COR-L47 (cell line): Measurements from ENCODE around the gene PGA5.
A peak's percentile ranks its signal among the peaks of the same experiment; 100 is the strongest.
"Not testable (repeated sequence)": the region's sequence is repeated elsewhere in the genome, so short reads cannot be mapped to it uniquely, and the experiment has no call there.

Experiments
- DNase-seq: peaks from one replicate; lab custom pipeline; 2025; lab: John Stamatoyannopoulos, UW

The PGA5 gene

GRCh38 chr11:61240875-61241274 lies at the start of gene PGA5:
Gene PGA5, plus strand, starts transcription at chr11:61241175. Its CDS starts 52 bp downstream, at chr11:61241227.
- not testable (repeated sequence) for DNase-seq

DNA sequence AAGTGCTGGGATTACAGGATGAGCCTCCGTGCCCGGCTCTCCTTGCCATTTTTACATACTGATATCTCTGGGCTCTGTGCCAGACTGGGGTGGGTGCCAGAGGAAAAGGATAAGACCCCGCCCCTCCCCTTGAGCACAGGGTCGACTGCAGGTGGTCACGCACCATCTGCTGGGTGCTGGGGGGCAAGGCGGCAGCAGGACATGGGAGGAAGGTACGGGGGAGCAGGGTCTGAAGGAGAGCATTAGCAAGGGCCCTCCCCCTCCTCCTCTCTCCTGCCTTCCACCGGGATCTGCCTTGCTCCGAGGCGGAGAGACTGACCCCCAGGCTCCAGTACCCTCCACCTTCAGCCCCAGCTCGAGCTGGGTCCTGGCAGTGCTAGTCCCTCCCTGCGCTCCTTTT lies 47.4 kb upstream of the PGA5 start:
- peak; percentile 16 for DNase-seq

DNA sequence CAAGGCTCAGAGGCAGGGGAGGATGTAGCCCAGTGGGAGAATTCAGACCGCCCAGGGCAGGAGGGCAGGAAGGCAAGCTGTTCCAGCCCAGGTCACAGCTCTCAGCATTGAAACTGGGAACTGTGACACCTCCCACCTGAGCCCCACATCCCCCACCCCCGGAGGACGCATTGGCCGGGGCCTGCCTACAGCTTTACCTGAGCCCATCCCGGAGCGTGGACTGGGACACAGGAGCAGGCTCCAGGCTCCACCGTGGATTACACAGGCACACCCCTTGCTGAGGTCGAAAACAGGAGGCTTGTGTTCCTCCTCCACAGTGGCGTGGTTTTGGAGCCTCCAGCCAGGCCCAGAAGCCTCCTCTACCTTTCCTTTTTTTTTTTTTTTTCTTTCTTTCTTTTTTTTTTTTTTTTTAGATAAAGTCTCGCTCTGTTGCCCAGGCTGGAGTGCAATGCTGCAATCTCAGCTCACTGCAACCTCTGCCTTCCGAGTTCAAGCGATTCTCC lies 46.8 kb upstream of the PGA5 start:
- DNase-seq, result no peak

DNA sequence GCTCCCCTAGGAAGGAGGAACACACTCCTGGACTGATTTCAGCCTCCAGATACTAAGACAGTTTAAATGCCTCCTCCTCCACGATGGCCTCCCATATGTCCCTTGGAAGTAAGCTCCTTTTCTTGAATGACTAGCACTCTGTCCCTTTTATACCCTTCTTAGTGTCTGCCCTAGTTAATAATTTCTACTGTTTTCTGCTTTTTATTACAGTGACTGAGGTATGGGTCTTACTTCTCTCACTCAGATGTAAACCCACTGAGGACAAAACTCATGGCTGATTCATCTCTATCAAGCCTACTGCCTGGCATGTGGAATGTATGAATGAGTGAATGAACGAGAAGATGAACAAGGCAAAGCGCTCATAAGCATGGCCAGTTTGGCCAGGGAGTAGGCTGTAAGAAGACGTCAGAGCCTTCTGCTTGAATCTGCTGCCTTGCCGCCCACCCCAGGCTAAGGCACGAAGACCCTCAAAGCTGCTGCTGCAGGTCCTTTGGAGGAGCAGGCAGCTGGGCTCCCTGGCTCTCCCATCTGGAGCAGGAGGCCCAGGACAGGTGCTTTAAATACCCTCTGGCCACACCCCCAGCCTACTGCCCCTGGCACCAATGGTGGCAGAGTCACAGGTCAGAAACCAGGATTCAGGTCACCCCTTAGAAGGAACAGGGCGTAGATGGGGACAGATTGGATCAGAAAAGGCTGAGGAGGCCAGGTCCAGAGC lies 45.8 kb upstream of the PGA5 start:
- no peak for DNase-seq

DNA sequence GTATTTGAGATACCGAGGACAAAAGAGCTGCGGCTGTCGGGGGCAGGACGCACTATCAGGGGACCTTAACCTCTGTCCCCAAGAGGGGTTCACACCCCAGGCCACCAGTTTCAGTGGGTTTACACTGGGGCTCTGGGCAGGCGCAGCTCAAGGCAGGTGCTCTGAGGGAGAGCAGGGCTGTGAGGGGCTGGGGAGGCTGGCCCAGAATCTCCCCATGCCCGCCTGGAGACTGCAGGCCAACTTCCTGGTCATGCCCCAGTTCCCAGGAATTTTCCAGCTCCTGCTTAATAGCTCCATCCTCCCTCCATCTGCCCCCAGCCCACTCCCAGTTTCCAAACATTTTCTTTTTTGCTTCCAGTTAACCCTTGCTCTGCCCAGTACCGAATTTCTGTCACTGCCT lies 45.3 kb upstream of the PGA5 start:
- DNase-seq, result no peak

DNA sequence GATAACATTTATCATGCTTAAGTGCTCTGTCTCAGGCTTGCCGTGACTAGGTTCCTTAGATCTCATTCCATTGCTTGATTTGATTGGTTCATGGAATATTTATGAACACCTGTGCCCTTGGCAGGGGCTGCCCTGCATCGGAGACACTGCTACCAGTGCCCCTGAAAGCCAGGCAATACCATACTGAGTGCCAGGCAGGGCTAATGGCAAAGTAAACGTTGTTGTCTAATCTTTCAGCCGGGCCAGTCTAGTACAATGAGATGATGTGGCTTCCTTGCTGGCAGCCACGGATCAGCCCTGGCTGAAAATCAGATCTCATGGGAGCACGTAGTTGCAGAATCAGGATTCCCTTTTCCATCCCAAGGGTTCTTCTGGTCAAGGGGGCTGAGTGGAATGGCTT lies 42.6 kb upstream of the PGA5 start:
- no peak for DNase-seq

- DNase-seq, result no peak
Measured at GRCh38 chr11:61198948-61199523, 41.9 kb upstream of the PGA5 start.

DNA sequence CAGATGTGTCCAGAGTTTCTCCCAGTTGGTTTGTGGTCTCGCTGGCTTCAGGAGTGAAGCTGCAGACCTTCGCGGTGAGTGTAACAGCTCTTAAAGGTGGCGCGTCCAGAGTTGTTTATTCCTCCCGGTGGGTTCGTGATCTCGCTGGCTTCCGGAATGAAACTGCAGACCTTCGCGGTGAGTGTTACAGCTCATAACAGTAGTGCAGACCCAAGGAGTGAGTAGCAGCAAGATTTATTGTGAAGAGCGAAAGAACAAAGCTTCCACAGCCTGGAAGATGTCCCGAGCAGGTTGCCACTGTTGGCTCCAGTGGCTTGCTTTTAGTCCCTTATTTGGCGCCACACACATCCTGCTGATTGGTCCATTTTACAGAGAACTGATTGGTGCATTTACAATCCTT lies 39.5 kb upstream of the PGA5 start:
- DNase-seq, result no peak

DNA sequence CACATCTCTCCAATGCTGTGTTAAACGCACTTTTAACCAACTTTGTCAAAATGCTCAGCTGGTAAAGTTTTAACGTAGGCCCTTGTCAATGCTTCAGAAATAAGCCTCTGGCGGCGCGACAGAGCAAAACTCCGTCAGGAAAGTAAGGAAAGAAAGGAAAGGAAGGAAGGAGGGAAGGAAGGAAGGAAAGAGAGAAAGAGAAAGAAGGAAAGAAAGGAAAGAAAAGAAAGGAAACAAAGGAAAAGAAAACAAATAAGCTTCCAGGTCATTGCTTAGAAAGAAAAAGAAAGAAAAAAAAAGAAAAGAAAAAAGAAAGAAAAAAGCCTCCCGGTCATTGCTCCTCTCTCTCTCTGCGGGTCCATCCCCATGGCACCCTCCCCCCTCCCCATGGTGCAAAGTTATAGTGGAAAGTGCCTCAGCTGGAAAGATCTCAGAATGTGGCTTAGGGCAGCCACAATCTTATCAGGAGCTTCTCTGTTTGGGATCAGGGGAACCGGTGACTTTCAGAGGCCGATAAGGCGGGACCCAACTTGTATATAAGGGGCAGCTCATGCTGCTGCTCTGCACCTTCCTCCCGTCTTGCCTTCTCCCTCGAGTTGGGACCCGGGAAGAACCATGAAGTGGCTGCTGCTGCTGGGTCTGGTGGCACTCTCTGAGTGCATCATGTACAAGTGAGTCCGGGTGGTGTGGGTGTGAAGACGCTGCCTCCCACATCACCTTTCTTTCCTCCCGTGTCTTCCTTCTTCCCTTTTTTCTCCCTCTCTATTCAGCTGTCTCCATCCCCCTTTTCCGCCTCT lies 37.8 kb upstream of the PGA5 start, which contains the start of gene PGA3:
PGA3 (plus strand) TSS at position 566 of the 797 bp plus-strand sequence; CDS start at position 616, 50 bp downstream.
- DNase-seq, result not testable (repeated sequence)

- not testable (repeated sequence) for DNase-seq
Measured at GRCh38 chr11:61203873-61204272, 37.1 kb upstream of the PGA5 start.

- not testable (repeated sequence) for DNase-seq
Measured at GRCh38 chr11:61204502-61205059, 36.4 kb upstream of the PGA5 start.

- DNase-seq, result not testable (repeated sequence)
Measured at GRCh38 chr11:61207636-61208310, 33.2 kb upstream of the PGA5 start.

GRCh38 chr11:61210629-61211028 lies 30.3 kb upstream of the PGA5 start:
- DNase-seq, result not testable (repeated sequence)

DNA sequence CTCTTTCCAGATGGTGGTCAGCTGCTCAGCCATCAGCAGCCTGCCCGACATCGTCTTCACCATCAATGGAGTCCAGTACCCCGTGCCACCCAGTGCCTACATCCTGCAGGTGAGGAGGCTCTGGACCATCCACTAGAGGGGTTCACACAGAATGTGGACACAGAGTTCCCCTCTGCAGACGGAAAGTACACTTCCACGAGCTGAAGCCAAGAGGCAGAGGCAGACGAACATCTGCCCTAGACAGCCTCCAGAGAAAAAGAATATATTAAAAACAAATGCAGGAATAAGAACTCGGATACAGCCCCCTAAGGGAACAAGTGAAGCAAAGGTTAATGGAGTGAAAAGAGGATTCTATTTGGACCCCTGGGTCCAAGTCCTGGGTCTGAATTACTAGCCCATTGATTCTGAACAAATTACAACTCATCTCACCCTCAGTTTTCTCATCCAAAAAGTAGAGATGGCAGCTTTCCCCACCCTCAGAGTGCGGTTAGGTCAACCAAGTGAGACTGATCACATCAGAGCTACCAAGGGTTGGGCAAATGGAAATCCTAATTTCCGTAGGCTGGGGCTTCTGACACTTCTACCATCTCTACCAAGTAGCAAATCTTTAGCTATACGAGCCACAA lies 29.5 kb upstream of the PGA5 start:
- not testable (repeated sequence) for DNase-seq

GRCh38 chr11:61212202-61212601 lies 28.8 kb upstream of the PGA5 start:
- DNase-seq, result not testable (repeated sequence)

DNA sequence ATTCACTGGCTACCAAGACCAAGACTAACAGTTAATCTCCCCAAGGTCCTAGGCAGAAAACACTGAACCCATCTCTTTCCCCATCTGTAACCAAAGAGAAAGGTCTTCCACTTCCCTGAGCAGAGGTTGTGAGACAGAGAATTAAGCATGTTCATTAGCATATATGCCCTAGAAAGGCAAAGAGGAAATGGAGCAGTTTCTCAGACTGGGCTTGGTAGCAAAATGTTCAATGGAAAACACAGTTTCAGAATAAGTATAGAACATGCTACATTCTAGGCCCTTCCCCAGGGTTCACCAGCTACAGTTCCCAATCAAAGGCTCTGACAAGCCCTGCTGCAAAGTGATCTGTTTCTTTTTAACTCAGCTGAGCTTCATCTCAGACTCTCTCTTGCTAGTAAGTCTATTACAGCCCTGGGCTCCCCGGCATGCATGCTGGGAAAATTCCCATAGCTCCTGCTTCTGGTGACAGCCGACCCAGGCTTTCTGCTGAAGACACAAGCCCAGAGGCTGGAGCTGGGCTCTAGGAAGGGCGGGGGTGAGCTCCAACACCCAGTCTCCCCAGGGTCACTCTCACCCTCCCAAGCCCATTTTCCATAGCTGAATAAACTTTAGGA lies 27.2 kb upstream of the PGA5 start:
- not testable (repeated sequence) for DNase-seq

DNA sequence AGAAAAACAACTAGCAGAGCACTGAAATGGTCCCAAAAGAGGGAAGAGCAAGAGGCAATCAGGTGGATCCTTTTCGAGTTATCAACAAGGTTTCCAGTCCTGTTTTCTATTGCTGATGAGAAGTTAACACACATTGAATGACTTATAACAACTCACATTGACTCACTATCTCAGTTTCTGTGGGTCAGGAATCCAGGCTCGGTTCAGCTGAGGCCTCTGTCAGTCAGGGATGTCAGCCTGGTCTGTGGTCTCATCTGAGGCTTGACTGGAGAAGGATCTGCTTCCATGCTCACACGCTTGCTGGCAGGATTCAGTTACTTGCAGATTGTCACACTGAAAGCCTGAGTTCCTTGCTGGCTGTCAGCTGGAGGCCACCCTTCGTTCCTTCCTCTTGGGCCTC lies 22.7 kb upstream of the PGA5 start:
- not testable (repeated sequence) for DNase-seq

- DNase-seq, result not testable (repeated sequence)
Measured at GRCh38 chr11:61219016-61219415, 22.0 kb upstream of the PGA5 start.

DNA sequence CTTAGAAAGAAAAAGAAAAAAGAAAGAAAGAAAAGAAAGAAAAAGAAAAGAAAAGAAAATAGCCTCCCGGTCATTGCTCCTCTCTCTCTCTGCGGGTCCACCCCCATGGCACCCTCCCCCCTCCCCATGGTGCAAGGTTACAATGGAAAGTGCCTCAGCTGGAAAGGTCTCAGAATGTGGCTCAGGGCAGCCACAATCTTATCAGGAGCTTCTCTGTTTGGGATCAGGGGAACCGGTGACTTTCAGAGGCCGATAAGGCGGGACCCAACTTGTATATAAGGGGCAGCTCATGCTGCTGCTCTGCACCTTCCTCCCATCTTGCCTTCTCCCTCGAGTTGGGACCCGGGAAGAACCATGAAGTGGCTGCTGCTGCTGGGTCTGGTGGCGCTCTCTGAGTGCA lies 18.9 kb upstream of the PGA5 start, which contains the start of gene PGA4:
PGA4 (plus strand) TSS at position 301 of the 400 bp plus-strand sequence; CDS start at position 355, 54 bp downstream.
- not testable (repeated sequence) for DNase-seq

- not testable (repeated sequence) for DNase-seq
Measured at GRCh38 chr11:61222692-61223091, 18.3 kb upstream of the PGA5 start.
